Measurements from ENCODE around the gene SIAH1.

GRCh38 chr16:48361012-48361411 lies 24.2 kb downstream of the SIAH1 start:
- TF ChIP-seq CTCF (conservative IDR thresholded peaks at IDR 0.05; ENCODE audit: low read depth, low read length) (no peak), EZH2 (IDR thresholded peaks at IDR 0.05; ENCODE audit: low read length, unreplicated experiment) (no peak), EZH2phosphoT487 (IDR thresholded peaks at IDR 0.05; ENCODE audit: borderline replicate concordance, low read length) (no peak)

Data from PC-3 (cell line).